GM12878 (cell line): Measurements from ENCODE around the gene NEK10. TPM values are rescaled to one million over a fixed set of nuclear protein-coding genes. Genes with fewer than 3 reads are reported as not detected.

Experiments used
- CHD4 ChIP-seq: fragments of 200-600 bp; sonication (generic); IDR thresholded peaks from 2 replicates; pipeline ENCODE4 v1.6.1; 2016; ENCODE audit warnings: mild to moderate bottlenecking
- POLR2AphosphoS5 ChIP-seq: IDR thresholded peaks from 2 replicates; pipeline ENCODE4 v1.6.1; 2011; ENCODE audit warnings: mild to moderate bottlenecking, low read length, inconsistent platforms
- polyA plus RNA-seq, 11 experiments: library from polyadenylated mRNA; depleted of rRNA in 4 of 11; unstranded in 6 of 11; stranded (reverse) in 5 of 11; fragments of >200 nt; fragmentation: Nextera tagmentation in 4 of 11; fragmentation: Illumina TruSeq in 1 of 11; extraction: Ambion mirVana in 4 of 11; extraction: Trizol in 1 of 11; gene quantifications; 1 replicate in 1 of 11; 2 replicates in 10 of 11; pipeline versions ENCODE4 v1.2.1 to v1.2.3, GENCODE V29; 2011 to 2016; ENCODE audit warnings: inconsistent platforms in 2 of 11, missing spikeins in 2 of 11, low read depth in 1 of 11
- total RNA-seq, 4 experiments: library from RNA; depleted of rRNA in 3 of 4; stranded (reverse); fragments of >200 nt in 3 of 4; fragmentation: Illumina TruSeq in 1 of 4; extraction: Trizol in 1 of 4; gene quantifications; 2 replicates each; pipeline versions ENCODE4 v1.2.1 to v1.2.3, GENCODE V29; 2013 to 2021
- TF ChIP-seq, protein P1 (sequence below): fragments of 450-650 bp; formaldehyde crosslinking; IDR thresholded peaks from 2 replicates; pipeline ENCODE4 v1.4.0; 2022; ENCODE audit warnings: mild to moderate bottlenecking, moderate library complexity
- TF ChIP-seq, protein P2 (sequence below): fragments of 450-650 bp; IDR thresholded peaks from 2 replicates; pipeline ENCODE4 v1.6.1; 2017; ENCODE audit warnings: mild to moderate bottlenecking, moderate library complexity

Gene NEK10
- total and polyA plus RNA-seq, 10 of the 15 experiments (the other 5 are each of a cell fraction or from before 2014, with no cell fraction given) = 0.06 to 0.40 (median 0.16) TPM; not detected in 2

DNA sequence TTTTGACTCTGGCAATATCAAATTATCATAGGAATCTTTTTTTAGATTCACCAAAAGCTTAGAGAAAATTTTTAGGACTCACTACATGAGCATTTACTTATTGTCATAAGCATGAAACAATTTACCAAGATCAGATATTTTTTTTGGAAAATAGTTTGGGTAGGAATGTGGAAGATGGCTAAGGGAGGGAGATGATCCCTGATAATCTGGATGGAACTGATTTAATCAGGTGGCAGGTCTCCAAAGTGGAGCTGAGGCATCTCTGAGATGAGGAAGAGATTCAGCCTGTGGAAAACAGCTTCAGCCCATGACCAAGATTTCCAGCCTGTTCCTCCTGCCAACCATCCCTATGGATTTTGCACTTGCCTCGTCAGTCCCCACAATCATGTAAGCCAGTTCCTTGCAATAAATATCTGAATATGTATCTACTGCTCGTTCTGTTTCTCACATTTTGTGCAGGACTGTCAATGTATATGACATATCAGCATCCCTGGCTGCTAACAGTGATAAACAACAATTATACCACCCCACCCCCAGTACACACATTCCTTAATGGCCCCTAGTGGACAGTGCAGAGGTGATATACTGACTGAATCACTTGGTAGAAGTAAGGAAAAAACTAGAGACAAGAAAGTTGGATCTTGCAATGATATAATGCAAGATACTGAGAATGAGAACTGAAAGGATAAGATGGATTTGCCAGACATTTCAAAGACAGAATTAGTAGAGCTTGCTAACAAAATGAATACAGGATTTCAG is 183.8 kb downstream of the NEK10 start (continued):
- TF ChIP-seq, protein P1, sequence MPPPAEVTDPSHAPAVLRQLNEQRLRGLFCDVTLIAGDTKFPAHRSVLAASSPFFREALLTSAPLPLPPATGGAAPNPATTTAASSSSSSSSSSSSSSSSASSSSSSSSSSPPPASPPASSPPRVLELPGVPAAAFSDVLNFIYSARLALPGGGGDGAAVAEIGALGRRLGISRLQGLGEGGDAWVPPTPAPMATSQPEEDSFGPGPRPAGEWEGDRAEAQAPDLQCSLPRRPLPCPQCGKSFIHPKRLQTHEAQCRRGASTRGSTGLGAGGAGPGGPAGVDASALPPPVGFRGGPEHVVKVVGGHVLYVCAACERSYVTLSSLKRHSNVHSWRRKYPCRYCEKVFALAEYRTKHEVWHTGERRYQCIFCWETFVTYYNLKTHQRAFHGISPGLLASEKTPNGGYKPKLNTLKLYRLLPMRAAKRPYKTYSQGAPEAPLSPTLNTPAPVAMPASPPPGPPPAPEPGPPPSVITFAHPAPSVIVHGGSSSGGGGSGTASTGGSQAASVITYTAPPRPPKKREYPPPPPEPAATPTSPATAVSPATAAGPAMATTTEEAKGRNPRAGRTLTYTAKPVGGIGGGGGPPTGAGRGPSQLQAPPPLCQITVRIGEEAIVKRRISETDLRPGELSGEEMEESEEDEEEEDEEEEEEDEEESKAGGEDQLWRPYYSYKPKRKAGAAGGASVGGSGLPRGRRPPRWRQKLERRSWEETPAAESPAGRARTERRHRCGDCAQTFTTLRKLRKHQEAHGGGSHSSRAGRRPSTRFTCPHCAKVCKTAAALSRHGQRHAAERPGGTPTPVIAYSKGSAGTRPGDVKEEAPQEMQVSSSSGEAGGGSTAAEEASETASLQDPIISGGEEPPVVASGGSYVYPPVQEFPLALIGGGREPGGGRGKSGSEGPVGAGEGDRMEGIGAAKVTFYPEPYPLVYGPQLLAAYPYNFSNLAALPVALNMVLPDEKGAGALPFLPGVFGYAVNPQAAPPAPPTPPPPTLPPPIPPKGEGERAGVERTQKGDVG (CRISPR knock-in tag) = no peak
- no peak for TF ChIP-seq CHD4
- TF ChIP-seq, protein P2, sequence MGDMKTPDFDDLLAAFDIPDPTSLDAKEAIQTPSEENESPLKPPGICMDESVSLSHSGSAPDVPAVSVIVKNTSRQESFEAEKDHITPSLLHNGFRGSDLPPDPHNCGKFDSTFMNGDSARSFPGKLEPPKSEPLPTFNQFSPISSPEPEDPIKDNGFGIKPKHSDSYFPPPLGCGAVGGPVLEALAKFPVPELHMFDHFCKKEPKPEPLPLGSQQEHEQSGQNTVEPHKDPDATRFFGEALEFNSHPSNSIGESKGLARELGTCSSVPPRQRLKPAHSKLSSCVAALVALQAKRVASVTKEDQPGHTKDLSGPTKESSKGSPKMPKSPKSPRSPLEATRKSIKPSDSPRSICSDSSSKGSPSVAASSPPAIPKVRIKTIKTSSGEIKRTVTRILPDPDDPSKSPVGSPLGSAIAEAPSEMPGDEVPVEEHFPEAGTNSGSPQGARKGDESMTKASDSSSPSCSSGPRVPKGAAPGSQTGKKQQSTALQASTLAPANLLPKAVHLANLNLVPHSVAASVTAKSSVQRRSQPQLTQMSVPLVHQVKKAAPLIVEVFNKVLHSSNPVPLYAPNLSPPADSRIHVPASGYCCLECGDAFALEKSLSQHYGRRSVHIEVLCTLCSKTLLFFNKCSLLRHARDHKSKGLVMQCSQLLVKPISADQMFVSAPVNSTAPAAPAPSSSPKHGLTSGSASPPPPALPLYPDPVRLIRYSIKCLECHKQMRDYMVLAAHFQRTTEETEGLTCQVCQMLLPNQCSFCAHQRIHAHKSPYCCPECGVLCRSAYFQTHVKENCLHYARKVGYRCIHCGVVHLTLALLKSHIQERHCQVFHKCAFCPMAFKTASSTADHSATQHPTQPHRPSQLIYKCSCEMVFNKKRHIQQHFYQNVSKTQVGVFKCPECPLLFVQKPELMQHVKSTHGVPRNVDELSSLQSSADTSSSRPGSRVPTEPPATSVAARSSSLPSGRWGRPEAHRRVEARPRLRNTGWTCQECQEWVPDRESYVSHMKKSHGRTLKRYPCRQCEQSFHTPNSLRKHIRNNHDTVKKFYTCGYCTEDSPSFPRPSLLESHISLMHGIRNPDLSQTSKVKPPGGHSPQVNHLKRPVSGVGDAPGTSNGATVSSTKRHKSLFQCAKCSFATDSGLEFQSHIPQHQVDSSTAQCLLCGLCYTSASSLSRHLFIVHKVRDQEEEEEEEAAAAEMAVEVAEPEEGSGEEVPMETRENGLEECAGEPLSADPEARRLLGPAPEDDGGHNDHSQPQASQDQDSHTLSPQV = no peak
- TF ChIP-seq POLR2AphosphoS5 = no peak
